NCI-H1417 (cell line): ENCODE measurements around the gene SPNS3.

Experiments used
- DNase-seq, 3 experiments: peaks; one replicate each; lab custom pipeline; 2025; lab: John Stamatoyannopoulos, UW

The SPNS3 gene

DNA sequence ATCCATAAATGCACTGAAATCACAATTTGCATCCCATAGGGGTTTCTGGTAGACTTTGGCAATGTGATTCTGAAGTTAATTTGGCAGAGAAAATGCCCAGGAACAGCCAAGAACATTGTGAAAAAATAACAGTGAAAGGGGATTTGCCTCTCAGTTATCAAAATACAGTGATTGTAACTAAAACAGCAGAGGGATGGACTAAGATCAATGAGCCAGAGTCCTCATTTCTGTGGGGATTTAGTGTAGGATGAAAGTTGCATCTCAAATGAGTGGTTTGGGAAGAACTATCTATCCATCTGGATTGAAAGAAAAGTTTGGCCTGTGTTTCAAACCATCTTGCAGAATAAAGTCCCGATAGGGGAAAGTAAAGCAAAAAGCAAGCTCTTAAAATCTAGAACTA, 93.4 kb downstream of the SPNS3 start:
- no peak for DNase-seq

DNA sequence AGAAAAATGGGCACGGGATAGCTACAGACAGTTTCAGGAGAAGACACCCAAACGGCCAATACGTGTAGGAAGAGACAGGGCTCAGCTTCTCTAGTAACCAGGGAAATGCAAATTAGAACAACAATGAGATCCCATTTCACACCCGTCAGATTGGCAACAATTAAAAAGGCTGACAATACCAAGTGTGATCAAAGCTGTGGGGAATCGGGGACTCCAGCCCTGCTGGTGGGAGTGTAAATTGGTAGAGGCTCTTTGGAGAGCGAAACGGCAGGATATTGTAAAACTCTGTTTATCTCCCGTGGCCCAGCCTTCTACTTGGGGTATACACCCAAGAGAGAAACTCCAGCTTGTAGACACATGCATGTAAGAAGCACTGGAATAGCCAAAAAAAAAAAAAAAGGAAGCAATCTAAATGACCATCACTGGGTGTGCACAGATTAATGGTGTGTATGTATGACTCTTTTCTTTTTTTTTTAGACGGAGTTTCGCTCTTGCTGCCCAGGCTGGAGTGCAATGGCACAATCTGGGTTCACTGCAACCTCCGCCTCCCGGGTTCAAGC, 93.9 kb downstream of the SPNS3 start:
- no peak for DNase-seq

DNA sequence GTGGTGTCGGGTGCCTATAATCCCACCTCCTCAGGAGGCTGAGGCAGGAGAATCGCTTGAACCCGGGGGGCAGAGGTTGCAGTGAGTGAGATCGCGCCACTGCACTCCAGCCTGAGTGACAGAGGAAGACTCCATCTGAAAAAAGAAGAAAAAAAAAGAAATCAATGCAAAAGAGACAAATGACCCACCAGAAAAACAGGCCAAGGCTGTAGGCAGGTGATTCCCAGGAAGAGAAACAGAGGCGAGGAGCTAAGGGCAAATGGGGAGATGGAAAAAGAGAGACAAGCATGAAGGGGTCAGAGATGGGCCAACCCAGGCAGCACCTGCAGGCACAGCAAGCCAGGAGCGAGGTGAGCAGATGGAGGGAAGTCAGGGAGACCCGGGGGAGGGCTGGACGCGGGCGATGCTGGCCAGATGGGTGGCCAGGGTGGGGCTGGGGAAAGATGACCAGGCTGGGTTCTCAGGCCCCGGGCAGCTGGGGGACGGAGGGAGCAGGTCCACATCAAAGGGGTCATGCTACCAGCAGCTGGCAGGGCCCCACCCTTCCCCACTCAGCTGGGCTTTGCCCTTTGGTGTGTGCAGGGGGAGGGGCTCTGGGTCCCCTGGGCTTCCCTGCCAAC, 95.9 kb downstream of the SPNS3 start:
- peak in 1 of 3 experiments; percentile 1 for DNase-seq

DNA sequence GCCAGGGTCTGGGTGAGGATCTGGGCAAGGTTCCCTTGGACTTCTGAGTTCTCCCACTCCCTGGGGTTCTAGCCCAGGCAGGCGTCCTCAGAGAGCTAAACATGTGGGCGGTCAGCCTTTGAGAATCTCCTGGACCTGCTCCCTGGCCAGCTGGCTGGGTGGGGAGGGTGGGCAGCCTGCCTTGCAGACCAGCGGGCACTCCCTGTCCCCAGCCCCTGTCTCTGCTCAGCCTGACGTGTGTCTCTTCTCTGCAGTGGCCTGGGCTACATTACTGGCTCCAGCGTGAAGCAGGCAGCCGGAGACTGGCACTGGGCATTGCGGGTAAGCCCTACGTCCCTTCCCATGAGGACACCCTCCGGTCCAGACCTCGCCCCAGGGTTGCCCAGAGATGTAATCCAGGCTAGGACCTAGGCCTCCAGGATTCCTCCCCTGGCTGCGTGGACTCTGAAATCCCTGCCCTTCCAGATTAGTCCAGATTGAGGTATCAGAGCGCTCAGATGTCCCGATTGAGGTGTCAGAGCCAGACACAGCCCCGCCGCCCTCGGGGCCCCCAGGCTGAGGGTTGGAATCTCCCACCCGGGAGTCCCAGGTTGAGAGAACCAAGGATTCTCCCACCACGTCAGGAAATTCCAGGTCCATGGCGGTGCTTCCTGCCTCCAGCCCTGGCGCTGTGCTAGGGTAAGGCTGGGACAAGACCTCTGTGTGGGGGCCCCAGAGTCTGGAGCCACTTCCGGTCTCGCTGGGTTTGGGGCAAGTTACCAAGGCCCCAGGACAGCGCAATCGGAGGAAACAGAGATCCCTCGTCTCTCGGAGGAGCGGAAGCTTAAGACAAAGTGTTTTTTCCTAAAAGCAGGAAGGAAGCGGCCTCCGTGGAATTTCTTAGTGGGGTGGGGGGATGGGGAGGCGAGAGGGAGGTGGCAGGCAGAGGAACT, 97.3 kb downstream of the SPNS3 start:
- no peak for DNase-seq

DNA sequence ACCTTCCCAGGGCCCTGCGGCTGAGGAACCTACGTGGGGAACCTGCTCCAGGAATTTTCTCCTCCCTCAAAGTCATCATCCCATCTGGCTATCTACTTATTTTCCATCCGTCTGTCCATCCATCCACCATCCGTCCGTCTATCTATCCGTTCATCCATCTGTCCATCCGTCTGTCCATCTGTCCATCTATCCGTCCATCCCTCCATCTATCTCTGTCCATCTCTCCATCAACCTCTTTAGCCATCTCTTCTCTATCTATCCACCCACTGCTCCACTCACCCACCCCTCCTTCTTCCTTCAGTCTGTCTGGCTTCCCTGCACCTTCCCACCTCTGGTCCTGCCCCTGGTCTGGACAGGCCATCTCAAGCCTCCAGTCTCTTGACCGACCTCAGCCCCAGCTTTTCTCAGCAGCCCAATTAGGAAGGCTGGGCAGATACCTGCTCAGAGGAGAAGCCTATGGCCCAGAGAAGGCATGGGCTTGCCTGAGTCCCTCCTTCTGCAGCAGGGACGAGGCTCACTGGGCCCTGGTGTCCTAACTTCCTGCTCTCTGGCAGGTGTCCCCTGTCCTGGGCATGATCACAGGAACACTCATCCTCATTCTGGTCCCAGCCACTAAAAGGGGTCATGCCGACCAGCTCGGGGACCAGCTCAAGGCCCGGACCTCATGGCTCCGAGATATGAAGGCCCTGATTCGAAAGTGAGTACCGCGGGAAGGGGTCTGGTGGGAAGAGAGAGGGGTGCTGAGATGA, 98.4 kb downstream of the SPNS3 start:
- no peak for DNase-seq

DNA sequence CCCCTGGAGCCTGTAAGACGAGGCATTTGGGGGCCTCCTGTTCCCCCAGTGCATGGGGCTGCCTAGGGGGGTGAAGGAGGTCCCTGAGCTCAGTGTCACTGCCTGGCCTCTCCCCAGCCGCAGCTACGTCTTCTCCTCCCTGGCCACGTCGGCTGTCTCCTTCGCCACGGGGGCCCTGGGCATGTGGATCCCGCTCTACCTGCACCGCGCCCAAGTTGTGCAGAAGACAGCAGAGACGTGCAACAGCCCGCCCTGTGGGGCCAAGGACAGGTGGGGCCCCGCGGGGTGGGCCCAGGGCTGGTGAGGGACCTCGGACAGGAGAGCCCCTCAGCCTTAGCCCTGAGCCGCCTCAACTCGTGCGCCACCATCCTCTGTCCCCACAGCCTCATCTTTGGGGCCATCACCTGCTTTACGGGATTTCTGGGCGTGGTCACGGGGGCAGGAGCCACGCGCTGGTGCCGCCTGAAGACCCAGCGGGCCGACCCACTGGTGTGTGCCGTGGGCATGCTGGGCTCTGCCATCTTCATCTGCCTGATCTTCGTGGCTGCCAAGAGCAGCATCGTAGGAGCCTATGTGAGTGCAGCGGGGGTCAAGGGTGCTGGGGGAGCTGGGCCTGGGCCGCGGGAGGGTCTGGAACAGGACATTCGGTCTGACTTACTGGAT, 99.3 kb downstream of the SPNS3 start:
- DNase-seq, result no peak

DNA sequence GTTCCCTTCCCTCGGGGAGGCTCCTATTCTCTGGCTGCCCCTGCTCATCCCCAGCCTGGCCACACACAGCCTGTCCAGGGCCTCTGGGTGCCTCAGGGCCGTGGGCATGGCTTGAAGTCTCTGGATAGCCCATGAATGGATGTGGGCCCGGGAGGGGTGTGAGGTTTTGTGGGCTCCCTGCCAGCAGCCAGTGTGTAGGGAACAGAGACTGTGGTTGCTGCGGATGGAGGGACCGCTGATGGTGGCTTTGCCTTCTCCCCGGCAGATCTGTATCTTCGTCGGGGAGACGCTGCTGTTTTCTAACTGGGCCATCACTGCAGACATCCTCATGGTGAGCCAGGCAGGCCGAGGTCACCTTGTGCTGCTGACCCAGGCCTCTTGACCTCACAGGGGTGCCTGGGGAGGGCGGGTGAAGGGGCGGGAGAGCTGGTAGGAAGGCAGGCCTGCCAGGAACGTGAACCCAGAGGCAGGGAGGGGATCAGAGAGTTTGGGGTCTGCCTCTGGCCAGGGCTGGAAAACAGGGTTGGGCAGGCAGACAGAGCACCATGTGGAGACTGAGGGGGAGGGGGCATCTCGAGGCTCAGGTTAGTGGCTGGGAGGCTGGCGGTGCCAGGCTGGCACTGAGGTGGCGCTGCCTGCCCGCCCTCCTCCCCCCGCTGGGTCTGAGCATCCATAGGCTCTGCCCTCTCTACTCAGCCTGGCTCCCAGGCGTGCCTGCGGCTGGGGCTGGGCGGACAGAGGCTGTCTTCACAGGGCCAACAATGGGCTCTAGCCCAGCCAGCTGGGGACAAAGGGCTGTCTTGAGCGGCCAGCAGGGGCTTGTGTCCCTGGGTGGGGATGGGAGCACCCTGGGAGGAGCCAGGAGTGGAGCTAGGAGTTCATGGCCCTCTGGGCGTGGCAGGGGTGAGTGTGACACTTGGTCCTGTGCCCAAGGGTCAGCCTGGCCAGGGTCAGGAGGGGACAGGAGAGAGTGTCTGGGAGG, 100.1 kb downstream of the SPNS3 start:
- peak in 2 of 3 experiments; percentile 47 to 56 for DNase-seq

DNA sequence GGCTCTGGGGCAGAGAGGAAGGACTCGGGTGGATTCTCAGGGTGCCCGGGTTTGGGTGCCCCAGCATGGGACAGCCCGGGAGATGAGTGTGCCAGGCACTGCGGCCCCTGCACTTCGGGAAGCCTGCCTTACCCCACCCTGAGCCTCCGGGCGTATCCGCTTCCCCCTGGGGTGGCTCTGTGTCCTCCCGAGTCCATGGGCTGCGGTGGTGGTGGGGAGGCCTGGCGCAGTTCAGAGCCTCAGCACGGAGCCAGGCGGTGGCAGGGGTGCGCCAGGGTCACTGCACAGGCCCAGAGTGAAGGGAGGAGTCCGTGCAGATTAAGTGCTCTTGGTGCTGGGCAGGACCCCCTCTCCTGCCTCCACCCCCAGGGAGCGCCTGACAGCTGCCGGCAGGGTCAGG, 100.8 kb downstream of the SPNS3 start:
- DNase-seq, result peak in 1 of 3 experiments; percentile 23

DNA sequence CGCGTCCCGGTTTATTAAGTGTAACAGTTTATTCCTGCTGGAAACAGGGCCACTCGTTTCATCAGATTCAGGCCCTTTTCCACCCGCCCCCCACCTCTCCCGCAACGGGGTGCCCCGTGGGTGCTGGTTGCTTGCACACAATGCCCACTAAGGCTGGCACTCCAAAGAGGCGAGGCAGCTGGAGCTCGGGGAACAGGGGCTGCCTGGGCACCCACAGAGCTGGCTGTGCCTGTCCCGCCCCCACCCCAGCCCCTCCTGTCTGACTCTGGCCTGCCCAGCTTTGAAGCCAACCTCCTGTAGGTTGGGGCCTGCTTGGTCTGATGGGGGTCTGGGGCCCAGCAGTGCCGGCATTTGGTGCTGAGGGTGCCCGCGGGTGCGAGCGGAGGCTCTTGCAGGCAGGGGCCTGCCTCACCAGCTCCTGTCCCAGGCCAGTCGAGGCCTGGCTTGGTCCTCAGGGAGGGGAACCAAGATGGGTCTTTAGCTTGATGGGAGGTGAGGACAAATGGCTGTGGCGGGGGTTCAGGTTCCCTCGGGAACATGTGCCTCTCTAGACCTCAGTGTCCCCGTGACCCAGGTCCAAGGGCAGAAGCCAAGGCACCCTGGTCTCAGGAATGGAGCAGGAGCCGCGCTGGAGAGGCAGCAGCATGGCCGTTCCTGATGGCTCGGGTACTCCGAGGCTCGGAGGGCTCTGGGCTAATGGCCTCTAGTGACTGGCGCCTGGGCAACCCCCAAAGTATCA, 101.4 kb downstream of the SPNS3 start:
- DNase-seq, result no peak

DNA sequence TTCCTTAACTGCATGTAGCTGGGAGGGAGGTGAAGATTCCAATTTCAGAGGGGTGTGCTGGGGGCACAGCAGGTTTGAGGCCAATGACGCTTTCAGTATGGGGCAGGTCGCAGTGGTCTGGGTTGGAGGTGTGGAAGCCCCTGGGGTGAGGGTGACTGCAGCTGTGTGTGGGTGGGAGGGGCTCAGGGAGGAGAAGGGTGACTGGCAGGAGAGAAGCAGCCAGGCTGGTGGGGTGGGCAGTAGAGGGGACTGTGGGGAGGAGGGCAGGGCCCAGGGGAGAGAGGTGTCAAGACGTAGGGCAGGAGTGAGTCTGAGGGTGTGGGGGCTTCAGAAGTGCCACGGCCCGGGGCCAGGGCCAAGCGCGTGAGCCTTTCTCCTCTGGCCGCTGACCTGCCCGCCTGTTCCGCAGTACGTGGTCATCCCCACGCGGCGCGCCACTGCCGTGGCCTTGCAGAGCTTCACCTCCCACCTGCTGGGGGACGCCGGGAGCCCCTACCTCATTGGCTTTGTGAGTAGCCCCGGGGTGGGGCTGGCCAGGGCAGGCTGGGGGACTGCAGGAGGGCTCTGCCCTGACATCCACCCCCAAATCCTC, 102.0 kb downstream of the SPNS3 start:
- DNase-seq, result no peak

DNA sequence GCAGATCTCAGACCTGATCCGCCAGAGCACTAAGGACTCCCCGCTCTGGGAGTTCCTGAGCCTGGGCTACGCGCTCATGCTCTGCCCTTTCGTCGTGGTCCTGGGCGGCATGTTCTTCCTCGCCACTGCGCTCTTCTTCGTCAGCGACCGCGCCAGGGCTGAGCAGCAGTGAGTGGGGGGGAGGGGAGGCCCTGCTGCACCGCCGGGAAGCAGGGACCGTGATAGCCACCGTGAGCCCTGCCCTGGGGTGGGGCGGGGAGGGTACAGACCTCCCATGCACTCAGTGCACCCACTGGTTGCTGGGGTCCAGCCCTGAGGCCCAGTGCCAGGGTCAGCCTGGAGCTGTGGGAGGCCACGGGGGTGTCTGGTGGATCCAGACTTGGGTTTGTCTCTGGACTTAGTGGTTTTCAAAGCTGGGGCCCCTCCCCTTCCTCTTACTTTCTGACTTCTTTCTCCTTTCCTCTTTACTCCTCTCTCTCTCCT, 102.6 kb downstream of the SPNS3 start:
- no peak for DNase-seq

DNA sequence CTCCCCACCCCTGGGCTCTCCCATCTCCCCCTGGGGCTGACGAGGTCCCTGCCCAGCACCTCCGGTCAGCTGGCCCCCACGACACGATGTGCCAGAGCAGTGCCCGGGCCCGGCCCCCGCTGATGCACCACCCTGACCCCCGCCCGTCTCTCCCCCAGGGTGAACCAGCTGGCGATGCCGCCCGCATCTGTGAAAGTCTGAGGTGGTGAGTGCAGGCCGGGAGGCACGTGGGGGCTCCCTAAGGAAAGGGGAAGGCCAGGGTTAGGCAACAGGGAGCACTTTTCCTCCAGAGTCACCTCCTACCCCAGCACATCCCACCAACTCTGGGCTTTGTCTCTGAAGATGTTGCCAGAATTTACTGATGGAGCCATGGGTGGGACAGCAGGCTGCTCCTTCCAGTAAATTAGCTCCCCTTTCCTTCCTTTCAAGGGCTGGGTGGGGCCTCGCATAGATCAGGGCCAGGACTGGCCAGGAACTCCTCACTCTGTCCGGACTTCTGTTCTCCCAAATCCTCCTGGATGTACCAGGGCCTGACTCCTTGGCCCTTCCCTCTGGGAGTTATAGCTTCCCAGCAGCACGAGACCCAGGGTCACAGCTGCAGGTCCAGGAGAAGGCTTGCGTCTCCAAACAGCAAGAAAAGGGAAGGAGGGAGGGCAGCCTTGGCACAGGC, 103.1 kb downstream of the SPNS3 start:
- DNase-seq, result no peak
